EH (cell line): ENCODE results near the gene FBLN1.
A peak's percentile ranks its signal among the peaks of the same experiment; 100 is the strongest.
"Not testable (repeated sequence)": the region's sequence is repeated elsewhere in the genome, so short reads cannot be mapped to it uniquely, and the experiment has no call there.

Experiments
- DNase-seq: peaks from one replicate; pipeline ENCODE4 v3.0.0-alpha.2; 2015; ENCODE audit warnings: low read depth

Gene FBLN1

GRCh38 chr22:45612940-45613339, 110.3 kb downstream of the FBLN1 start:
- peak; percentile 40 for DNase-seq

GRCh38 chr22:45615364-45615763, 112.7 kb downstream of the FBLN1 start:
- no peak for DNase-seq

- no peak for DNase-seq
Observed at GRCh38 chr22:45616432-45616831, 113.7 kb downstream of the FBLN1 start.

DNA sequence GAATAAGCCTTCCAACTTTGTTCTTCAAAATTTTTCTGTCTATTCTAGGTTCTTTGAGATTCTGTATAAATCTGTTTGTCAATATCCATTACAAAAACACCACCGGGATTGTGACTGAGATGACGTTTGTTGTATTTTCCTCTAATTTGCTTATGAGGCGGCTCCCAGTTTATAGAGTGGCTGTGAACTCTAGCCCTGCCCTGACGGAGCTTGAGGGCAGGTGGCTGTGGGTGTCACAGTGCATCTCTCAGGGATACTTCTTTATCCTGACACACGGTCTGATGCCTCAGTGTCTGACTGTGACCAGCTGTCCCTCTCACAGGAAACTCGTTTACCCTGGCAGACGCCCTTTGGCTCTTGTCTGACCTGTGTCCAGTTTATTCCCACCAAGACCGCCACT, 115.3 kb downstream of the FBLN1 start:
- DNase-seq = no peak

DNA sequence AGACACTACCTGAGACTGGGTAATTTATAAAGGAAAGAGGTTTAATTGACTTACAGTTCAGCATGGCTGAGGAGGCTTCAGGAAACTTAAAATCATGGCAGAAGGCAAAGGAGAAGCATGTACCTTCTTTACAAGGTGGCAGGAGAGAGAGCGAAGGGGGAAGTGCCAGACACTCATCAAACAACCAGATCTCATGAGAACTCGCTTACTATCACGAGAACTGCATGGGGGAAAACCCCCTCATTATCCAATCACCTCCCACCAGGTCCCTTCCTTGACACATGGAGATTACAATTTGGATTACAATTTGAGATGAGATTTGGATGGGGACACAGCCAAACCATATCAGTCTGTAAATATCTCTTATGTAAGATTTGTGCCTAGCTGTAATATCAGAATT, 118.0 kb downstream of the FBLN1 start:
- no peak for DNase-seq

GRCh38 chr22:45621836-45622600, 119.3 kb downstream of the FBLN1 start:
- DNase-seq = no peak

DNA sequence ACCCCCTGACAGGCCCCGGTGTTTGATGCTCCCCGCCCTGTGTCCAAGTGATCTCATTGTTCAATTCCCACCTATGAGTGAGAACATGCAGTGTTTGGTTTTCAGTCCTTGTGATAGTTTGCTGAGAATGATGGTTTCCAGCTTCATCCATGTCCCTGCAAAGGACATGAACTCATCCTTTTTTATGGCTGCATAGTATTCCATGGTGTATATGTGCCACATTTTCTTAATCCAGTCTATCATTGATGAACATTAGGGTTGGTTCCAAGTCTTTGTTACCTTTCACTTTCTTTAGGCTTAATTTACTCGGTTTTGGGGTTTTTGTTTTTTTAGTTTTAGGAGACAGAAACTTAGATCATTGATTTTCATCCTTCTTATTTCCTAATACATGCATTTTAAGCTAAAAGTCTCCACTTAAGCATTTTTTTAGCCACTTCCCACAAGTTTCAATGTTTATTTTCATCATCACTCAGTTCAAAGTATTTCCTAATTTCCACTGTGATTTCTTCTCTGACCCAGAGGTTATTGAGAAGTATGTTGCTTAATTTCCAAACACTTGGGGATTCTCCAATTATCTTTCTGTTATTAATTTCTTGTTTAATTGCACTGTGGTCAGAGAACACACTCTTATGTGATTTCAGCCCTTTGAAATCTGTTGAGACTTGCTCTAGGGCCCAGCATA, 120.9 kb downstream of the FBLN1 start:
- not testable (repeated sequence) for DNase-seq

GRCh38 chr22:45626198-45626651, 123.5 kb downstream of the FBLN1 start:
- no peak for DNase-seq

- DNase-seq = no peak
Observed at GRCh38 chr22:45627489-45628233, 125.0 kb downstream of the FBLN1 start.

GRCh38 chr22:45628515-45628914, 125.8 kb downstream of the FBLN1 start:
- no peak for DNase-seq

- no peak for DNase-seq
Observed at GRCh38 chr22:45629469-45630089, 126.9 kb downstream of the FBLN1 start.

- DNase-seq = no peak
Observed at GRCh38 chr22:45630436-45630835, 127.8 kb downstream of the FBLN1 start.

GRCh38 chr22:45631140-45631840, 128.6 kb downstream of the FBLN1 start:
- no peak for DNase-seq

- DNase-seq = no peak
Observed at GRCh38 chr22:45631841-45632238, 129.2 kb downstream of the FBLN1 start.

GRCh38 chr22:45632791-45633515, 130.3 kb downstream of the FBLN1 start:
- DNase-seq = peak; percentile 16

- DNase-seq = no peak
Observed at GRCh38 chr22:45636683-45637082, 134.0 kb downstream of the FBLN1 start.

GRCh38 chr22:45638197-45638596, 135.5 kb downstream of the FBLN1 start:
- no peak for DNase-seq

DNA sequence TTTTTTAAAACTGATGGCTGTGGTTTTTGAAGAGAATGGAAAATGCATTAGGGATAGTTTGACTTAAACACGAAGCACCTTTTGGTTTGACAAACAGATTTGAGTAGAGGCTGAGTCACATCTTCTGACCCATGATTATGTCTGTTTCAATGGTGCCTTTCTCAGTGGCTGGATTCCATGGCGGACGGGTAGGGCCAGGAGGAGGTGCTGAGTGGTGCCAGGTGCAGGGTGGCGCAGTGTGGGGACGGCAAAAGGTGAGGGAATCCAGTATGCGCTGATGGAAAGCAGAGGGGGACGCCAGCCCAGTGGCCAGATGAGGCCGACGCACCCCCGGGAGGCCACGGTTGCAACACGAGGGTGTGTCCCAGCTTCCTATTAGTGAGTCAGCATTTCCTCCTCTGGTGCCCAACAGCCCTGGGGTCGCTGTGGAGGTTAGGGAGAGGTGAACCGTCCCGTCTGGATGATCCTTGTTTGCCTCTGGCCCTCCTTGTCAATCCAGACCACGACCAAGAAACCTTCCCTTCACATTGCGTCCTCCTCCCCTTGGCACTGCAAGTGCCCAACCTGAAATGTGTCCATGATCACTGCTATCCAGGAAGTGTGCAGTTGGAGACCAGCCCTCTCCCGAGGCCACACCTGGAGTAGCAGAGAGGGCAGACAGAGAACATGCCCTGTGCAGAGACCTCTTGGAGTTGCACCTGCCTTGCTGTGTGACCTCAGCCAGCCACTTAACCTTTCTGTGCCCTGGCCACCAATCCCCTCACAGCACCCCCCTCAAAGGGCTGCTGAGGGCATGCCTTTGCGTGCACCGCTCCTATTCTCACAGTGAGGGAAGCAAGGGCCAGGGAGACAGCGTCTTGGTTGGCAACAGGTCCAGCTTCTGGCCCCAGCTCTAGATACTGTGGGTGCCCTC, 136.4 kb downstream of the FBLN1 start:
- DNase-seq = peak; percentile 43

GRCh38 chr22:45639747-45640102, 137.0 kb downstream of the FBLN1 start:
- no peak for DNase-seq
